GF-D8 (cell line): ENCODE results near the gene FYB1.

Experiments used
- DNase-seq: peaks from one replicate; lab custom pipeline; 2025; lab: John Stamatoyannopoulos, UW

FYB1 gene

GRCh38 chr5:39203951-39204350, 15.4 kb downstream of the FYB1 start:
- no peak for DNase-seq

- DNase-seq, result no peak
These were observed 16.0 kb downstream of the FYB1 start for GRCh38 chr5:39203275-39203922.

- peak; percentile 68 for DNase-seq
These were observed 16.6 kb downstream of the FYB1 start for GRCh38 chr5:39202597-39203274.

- DNase-seq, result no peak
These were observed 17.4 kb downstream of the FYB1 start for GRCh38 chr5:39201781-39202596.

- DNase-seq, result no peak
These were observed 18.1 kb downstream of the FYB1 start for GRCh38 chr5:39201160-39201780.

- DNase-seq, result no peak
These were observed 19.3 kb downstream of the FYB1 start for GRCh38 chr5:39200081-39200480.

- no peak for DNase-seq
These were observed 20.0 kb downstream of the FYB1 start for GRCh38 chr5:39199335-39199734.

- no peak for DNase-seq
These were observed 21.2 kb downstream of the FYB1 start for GRCh38 chr5:39198127-39198526.

- no peak for DNase-seq
These were observed 21.8 kb downstream of the FYB1 start for GRCh38 chr5:39197556-39197955.

GRCh38 chr5:39195198-39195826, 24.1 kb downstream of the FYB1 start:
- DNase-seq, result no peak

GRCh38 chr5:39194466-39195136, 24.8 kb downstream of the FYB1 start:
- DNase-seq, result peak; percentile 39

GRCh38 chr5:39193553-39194465, 25.6 kb downstream of the FYB1 start:
- no peak for DNase-seq

- peak; percentile 68 for DNase-seq
These were observed 26.8 kb downstream of the FYB1 start for GRCh38 chr5:39192450-39193160.

GRCh38 chr5:39191216-39191615, 28.1 kb downstream of the FYB1 start:
- peak; percentile 34 for DNase-seq

GRCh38 chr5:39190311-39191102, 28.9 kb downstream of the FYB1 start:
- DNase-seq, result peak; percentile 49

GRCh38 chr5:39189292-39189955, 29.9 kb downstream of the FYB1 start:
- peak; percentile 6 for DNase-seq

GRCh38 chr5:39187831-39188731, 31.3 kb downstream of the FYB1 start:
- DNase-seq, result no peak
